IgD-negative memory B cell (primary cell): ENCODE data around the gene MOB1B. TPM values are rescaled to one million over a fixed set of nuclear protein-coding genes. Genes with fewer than 3 reads are reported as not detected.
"Not testable (repeated sequence)": the region's sequence is repeated elsewhere in the genome, so short reads cannot be mapped to it uniquely, and the experiment has no call there.

Experiments
- H3K27ac Mint-ChIP-seq, 3 donors: one replicate each; pipeline ENCODE4 v1.8.0; 2020 to 2022; ENCODE audit warnings: mild to moderate bottlenecking in 3 of 3, mixed read lengths in 3 of 3, moderate library complexity in 1 of 3
- H3K27me3 Mint-ChIP-seq: one replicate; pipeline ENCODE4 v1.8.0; 2021; ENCODE audit warnings: mixed read lengths
- H3K36me3 Mint-ChIP-seq: one replicate; pipeline ENCODE4 v1.8.0; 2020; ENCODE audit warnings: mild to moderate bottlenecking, mixed read lengths
- H3K4me1 Mint-ChIP-seq, 3 donors: one replicate each; pipeline ENCODE4 v1.8.0; 2020 to 2022; ENCODE audit warnings: mixed read lengths in 3 of 3, mild to moderate bottlenecking in 1 of 3
- H3K4me3 Mint-ChIP-seq, 4 donors: one replicate each; pipeline ENCODE4 v1.8.0; 2020 to 2022; ENCODE audit warnings: mild to moderate bottlenecking in 4 of 4, mixed read lengths in 4 of 4, moderate library complexity in 3 of 4
- H3K9me3 Mint-ChIP-seq, 3 donors: one replicate each; pipeline ENCODE4 v1.8.0; 2020 to 2021; ENCODE audit warnings: mixed read lengths in 3 of 3, mild to moderate bottlenecking in 1 of 3
- polyA plus RNA-seq: library from polyadenylated mRNA; unstranded; fragments of 300-500 nt; fragmentation: Illumina TruSeq; gene quantifications from one replicate; pipeline ENCODE4 v1.2.3, GENCODE V29; 2021

Gene MOB1B
- polyA plus RNA-seq, 1 donor from 2014 or later, result 0.88 TPM

- H3K27me3 Mint-ChIP-seq, result no peaks in the 10 kb centered on the region
- H3K4me3 Mint-ChIP-seq, result no peak overlapping the region
- no peak overlapping the region for H3K27ac Mint-ChIP-seq
- H3K36me3 Mint-ChIP-seq, result no peaks in the 10 kb centered on the region
- H3K9me3 Mint-ChIP-seq, result no peaks in the 10 kb centered on the region
- H3K4me1 Mint-ChIP-seq, result no peaks in the 10 kb centered on the region
Measured at GRCh38 chr4:70895811-70896491, 6.2 kb upstream of the MOB1B start.

- not testable (repeated sequence) for H3K36me3 Mint-ChIP-seq, H3K27ac Mint-ChIP-seq, H3K4me3 Mint-ChIP-seq, H3K27me3 Mint-ChIP-seq, H3K9me3 Mint-ChIP-seq
- H3K4me1 Mint-ChIP-seq, result peaks cover 8 to 11% (median 8%) of the 10 kb centered on the region in 3 donors
Measured at GRCh38 chr4:70898581-70898980, 3.6 kb upstream of the MOB1B start.

- Mint-ChIP-seq H3K4me1 (peaks cover 12 to 14% (median 12%) of the 10 kb centered on the region in 3 donors), H3K27me3 (no peaks in the 10 kb centered on the region), H3K36me3 (no peaks in the 10 kb centered on the region), H3K27ac (peak overlapping the region in 2 of 3 donors; percentile 59 to 90), H3K9me3 (no peaks in the 10 kb centered on the region), H3K4me3 (peak overlapping the region; percentile 90 to 99 (median 96))
Measured at GRCh38 chr4:70901607-70901983, 574 bp upstream of the MOB1B start.

GRCh38 chr4:70902577-70903290 is 565 bp downstream of the MOB1B start:
- Mint-ChIP-seq H3K27me3 (no peaks in the 10 kb centered on the region), H3K4me1 (peaks cover 13 to 19% (median 16%) of the 10 kb centered on the region in 3 donors), H3K4me3 (peak overlapping the region; percentile 90 to 99 (median 96)), H3K36me3 (peaks cover 2% of the 10 kb centered on the region), H3K27ac (peak overlapping the region in 2 of 3 donors; percentile 49 to 73), H3K9me3 (no peaks in the 10 kb centered on the region)

GRCh38 chr4:70903291-70903603 is 1.1 kb downstream of the MOB1B start:
- Mint-ChIP-seq H3K4me1 (peaks cover 13 to 19% (median 16%) of the 10 kb centered on the region in 3 donors), H3K36me3 (peaks cover 2% of the 10 kb centered on the region), H3K27me3 (no peaks in the 10 kb centered on the region), H3K4me3 (peak overlapping the region; percentile 90 to 99 (median 96)), H3K9me3 (no peaks in the 10 kb centered on the region), H3K27ac (peak overlapping the region in 1 of 3 donors; percentile 73)

- Mint-ChIP-seq H3K4me1 (peaks cover 10 to 12% (median 10%) of the 10 kb centered on the region in 3 donors), H3K9me3 (no peaks in the 10 kb centered on the region), H3K36me3 (peaks cover 7% of the 10 kb centered on the region), H3K27me3 (no peaks in the 10 kb centered on the region), H3K27ac (peak overlapping the region in 1 of 3 donors; percentile 67), H3K4me3 (no peak overlapping the region)
Measured at GRCh38 chr4:70908993-70909556, 6.9 kb downstream of the MOB1B start.

- no peak overlapping the region for H3K27ac Mint-ChIP-seq
Measured at GRCh38 chr4:70914000-70914399, 11.8 kb downstream of the MOB1B start.

GRCh38 chr4:70914631-70915030 is 12.5 kb downstream of the MOB1B start:
- no peak overlapping the region for H3K27ac Mint-ChIP-seq
- H3K4me3 Mint-ChIP-seq, result peak overlapping the region in 1 of 4 donors; percentile 23
- H3K4me1 Mint-ChIP-seq, result peaks cover 9 to 18% (median 17%) of the 10 kb centered on the region in 3 donors
- H3K36me3 Mint-ChIP-seq, result peaks cover 5% of the 10 kb centered on the region
- no peaks in the 10 kb centered on the region for H3K9me3 Mint-ChIP-seq
- no peaks in the 10 kb centered on the region for H3K27me3 Mint-ChIP-seq

More at GRCh38 chr4:70914000-70914399, 11.8 kb downstream of the MOB1B start:
- H3K4me3 Mint-ChIP-seq, result no peak overlapping the region
- no peaks in the 10 kb centered on the region for H3K27me3 Mint-ChIP-seq
- no peaks in the 10 kb centered on the region for H3K9me3 Mint-ChIP-seq
- peaks cover 10 to 18% (median 18%) of the 10 kb centered on the region in 3 donors for H3K4me1 Mint-ChIP-seq
- peaks cover 5% of the 10 kb centered on the region for H3K36me3 Mint-ChIP-seq

GRCh38 chr4:70915036-70915815 is 13.1 kb downstream of the MOB1B start:
- peaks cover 5% of the 10 kb centered on the region for H3K36me3 Mint-ChIP-seq
- H3K4me3 Mint-ChIP-seq, result peak overlapping the region in 1 of 4 donors; percentile 37
- no peak overlapping the region for H3K27ac Mint-ChIP-seq
- peaks cover 9 to 18% (median 17%) of the 10 kb centered on the region in 3 donors for H3K4me1 Mint-ChIP-seq
- no peaks in the 10 kb centered on the region for H3K9me3 Mint-ChIP-seq
- H3K27me3 Mint-ChIP-seq, result no peaks in the 10 kb centered on the region

GRCh38 chr4:70915874-70916559 is 13.8 kb downstream of the MOB1B start:
- Mint-ChIP-seq H3K27ac (no peak overlapping the region), H3K4me3 (peak overlapping the region in 1 of 4 donors; percentile 60), H3K27me3 (no peaks in the 10 kb centered on the region), H3K9me3 (no peaks in the 10 kb centered on the region), H3K4me1 (peaks cover 9 to 18% (median 17%) of the 10 kb centered on the region in 3 donors), H3K36me3 (peaks cover 5% of the 10 kb centered on the region)

GRCh38 chr4:70920592-70920991 is 18.4 kb downstream of the MOB1B start:
- Mint-ChIP-seq H3K4me3 (no peak overlapping the region), H3K36me3 (no peaks in the 10 kb centered on the region), H3K27ac (no peak overlapping the region), H3K4me1 (peaks cover 3 to 18% (median 10%) of the 10 kb centered on the region in 3 donors), H3K9me3 (no peaks in the 10 kb centered on the region), H3K27me3 (no peaks in the 10 kb centered on the region)

- H3K27ac Mint-ChIP-seq, result peak overlapping the region; percentile 87 to 92 (median 90)
- peaks cover 30 to 44% (median 35%) of the 10 kb centered on the region in 3 donors for H3K4me1 Mint-ChIP-seq
- H3K36me3 Mint-ChIP-seq, result no peaks in the 10 kb centered on the region
- no peaks in the 10 kb centered on the region for H3K27me3 Mint-ChIP-seq
- H3K4me3 Mint-ChIP-seq, result peak overlapping the region in 2 of 4 donors; percentile 12 to 87
- H3K9me3 Mint-ChIP-seq, result no peaks in the 10 kb centered on the region
Measured at GRCh38 chr4:70925418-70925817, 23.2 kb downstream of the MOB1B start.

- Mint-ChIP-seq H3K27me3 (no peaks in the 10 kb centered on the region), H3K4me3 (peak overlapping the region; percentile 53 to 87 (median 68)), H3K36me3 (no peaks in the 10 kb centered on the region), H3K27ac (peak overlapping the region; percentile 87 to 92 (median 90)), H3K9me3 (no peaks in the 10 kb centered on the region), H3K4me1 (peaks cover 36 to 51% (median 38%) of the 10 kb centered on the region in 3 donors)
Measured at GRCh38 chr4:70925899-70926635, 23.9 kb downstream of the MOB1B start.
